GM12878 (cell line): Measurements from ENCODE around the gene FANCC. TPM values are rescaled to one million over a fixed set of nuclear protein-coding genes. Genes with fewer than 3 reads are reported as not detected.
A peak's percentile ranks its signal among the peaks of the same experiment; 100 is the strongest.

ENCODE experiments used
- ATAC-seq: fragments of 200-7000 bp; cut with Tn5 transposase; 3 replicates; pipeline ENCODE4 v1.9.1; 2020; ENCODE audit warnings: mild to moderate bottlenecking, moderate library complexity
- BruUV-seq: library from RNA; stranded (reverse); fragments of 400-500 nt; replicated peaks from 2 replicates; lab custom pipeline; 2021; lab: Mats Ljungman, UMichigan
- CTCF ChIA-PET: fragments of 300-600 bp; sonication (Branson Sonifier 250); formaldehyde crosslinking; extraction: SDS; loops from one replicate; lab custom pipeline; 2021; ENCODE audit warnings: inconsistent platforms; lab: Yijun Ruan, JAX
- POLR2A ChIA-PET: fragments of 350-600 bp; formaldehyde crosslinking; extraction: SDS; loops from one replicate; lab custom pipeline; 2021; ENCODE audit warnings: inconsistent platforms; lab: Charles Lee
- RAD21 ChIA-PET: fragments of 300-600 bp; sonication (Branson Sonifier 250); formaldehyde crosslinking; loops from one replicate; lab custom pipeline; 2023; ENCODE audit warnings: antibody characterized with exemption; ENCODE audit not compliant: unreplicated experiment; lab: Charles Lee
- SMC1A ChIA-PET: fragments of 300-600 bp; sonication (Branson Sonifier 250); formaldehyde crosslinking; loops from one replicate; lab custom pipeline; 2023; ENCODE audit not compliant: unreplicated experiment, uncharacterized antibody; lab: Charles Lee
- DNase-seq: peaks from one replicate; pipeline ENCODE4 v3.0.0-alpha.2; 2011; ENCODE audit warnings: low read depth, low spot score
- FAIRE-seq: peaks from 3 replicates; lab custom pipeline; 2011; peaks lifted over from hg19 to GRCh38; lab: Jason Lieb, UNC
- H2AFZ ChIP-seq: 2 replicates; pipeline ENCODE4 v1.6.0; 2011; ENCODE audit warnings: low read depth, low read length, control low read depth; ENCODE audit not compliant: control insufficient read depth
- H3K27ac ChIP-seq: 2 replicates; pipeline ENCODE4 v1.5.1; 2011; ENCODE audit warnings: control low read depth; ENCODE audit not compliant: control insufficient read depth, insufficient read depth
- H3K27me3 ChIP-seq, 2 experiments: replicated peaks in 1 of 2; 2 replicates each; pipeline versions ENCODE4 v1.6.0 to v1.6.1; 2011; ENCODE audit warnings: low read length in 1 of 2; ENCODE audit not compliant: control insufficient read depth in 2 of 2, insufficient read depth in 2 of 2
- H3K36me3 ChIP-seq, 2 experiments: 2 replicates each; pipeline ENCODE4 v1.5.1; 2011; ENCODE audit warnings: low read length in 1 of 2; ENCODE audit not compliant: control insufficient read depth in 2 of 2, insufficient read depth in 2 of 2
- H3K4me1 ChIP-seq: 2 replicates; pipeline ENCODE4 v1.6.1; 2011; ENCODE audit warnings: mild to moderate bottlenecking, low read length, moderate library complexity, mixed read lengths; ENCODE audit not compliant: control insufficient read depth, insufficient read depth
- H3K4me2 ChIP-seq: 2 replicates; pipeline ENCODE4 v1.6.0; 2011; ENCODE audit warnings: control low read depth; ENCODE audit not compliant: control insufficient read depth, insufficient read depth
- H3K4me3 ChIP-seq: fragments of 200-600 bp; sonication (generic); 2 replicates; pipeline ENCODE4 v1.5.1; 2016
- H3K79me2 ChIP-seq: 2 replicates; pipeline ENCODE4 v1.6.0; 2011; ENCODE audit warnings: low read length; ENCODE audit not compliant: control insufficient read depth, insufficient read depth
- H3K9ac ChIP-seq: 2 replicates; pipeline ENCODE4 v1.8.0; 2011; ENCODE audit warnings: low read length, control low read depth, mixed read lengths; ENCODE audit not compliant: control insufficient read depth, insufficient read depth
- H3K9me3 ChIP-seq: replicated peaks from 3 replicates; pipeline ENCODE4 v1.5.1; 2011; ENCODE audit warnings: mild to moderate bottlenecking, low read length; ENCODE audit not compliant: control insufficient read depth, insufficient read depth
- H4K20me1 ChIP-seq: 2 replicates; pipeline ENCODE4 v1.6.0; 2011; ENCODE audit not compliant: control insufficient read depth, insufficient read depth
- NBN ChIP-seq: fragments of 450-650 bp; IDR thresholded peaks from 2 replicates; pipeline ENCODE4 v1.6.1; 2016
- RUNX3 ChIP-seq: IDR thresholded peaks from 2 replicates; pipeline ENCODE4 v1.6.1; 2012; ENCODE audit warnings: low read length, inconsistent platforms
- SUZ12 ChIP-seq: fragments of 200-600 bp; sonication (generic); IDR thresholded peaks from one replicate; pipeline ENCODE4 v1.6.1; 2018; ENCODE audit warnings: antibody characterized with exemption, mild to moderate bottlenecking; ENCODE audit not compliant: unreplicated experiment
- WGBS: methylation state at CpG from one replicate; pipeline ENCODE4 v1.1.6; 2016; ENCODE audit warnings: low lambda C conversion rate; ENCODE audit not compliant: insufficient replicate concordance, insufficient coverage; ENCODE audit errors: missing lambda C conversion rate; 5-methylcytosine and 5-hydroxymethylcytosine counted together
- in situ Hi-C: fragments of 300-500 bp; cut with MboI; formaldehyde crosslinking; loops from 9 replicates; pipeline ENCODE4 v1.14.3; 2018; ENCODE audit warnings: mixed read lengths
- intact Hi-C: fragments of 100-400 bp; cut with micrococcal nuclease; formaldehyde crosslinking; loops from one replicate; pipeline ENCODE4 v1.14.2; 2022; ENCODE audit not compliant: unreplicated experiment
- polyA plus RNA-seq, 11 experiments: library from polyadenylated mRNA; depleted of rRNA in 4 of 11; unstranded in 6 of 11; stranded (reverse) in 5 of 11; fragments of >200 nt; fragmentation: Nextera tagmentation in 4 of 11; fragmentation: Illumina TruSeq in 1 of 11; extraction: Ambion mirVana in 4 of 11; extraction: Trizol in 1 of 11; gene quantifications; 1 replicate in 1 of 11; 2 replicates in 10 of 11; pipeline versions ENCODE4 v1.2.1 to v1.2.3, GENCODE V29; 2011 to 2016; ENCODE audit warnings: inconsistent platforms in 2 of 11, missing spikeins in 2 of 11, low read depth in 1 of 11
- total RNA-seq, 4 experiments: library from RNA; depleted of rRNA in 3 of 4; stranded (reverse); fragments of >200 nt in 3 of 4; fragmentation: Illumina TruSeq in 1 of 4; extraction: Trizol in 1 of 4; gene quantifications; 2 replicates each; pipeline versions ENCODE4 v1.2.1 to v1.2.3, GENCODE V29; 2013 to 2021
- TF ChIP-seq, protein P1 (sequence below): fragments of 450-650 bp; conservative IDR thresholded peaks from 2 replicates; pipeline ENCODE4 v1.6.1; 2017; ENCODE audit warnings: mild to moderate bottlenecking, moderate library complexity
- TF ChIP-seq, protein P2 (sequence below): fragments of 450-650 bp; IDR thresholded peaks from 2 replicates; pipeline ENCODE4 v1.6.1; 2014; ENCODE audit warnings: mild to moderate bottlenecking
- TF ChIP-seq, protein P3 (sequence below): fragments of 450-650 bp; IDR thresholded peaks from 2 replicates; pipeline ENCODE4 v1.6.1; 2017; ENCODE audit warnings: low read depth, mild to moderate bottlenecking, moderate library complexity
- TF ChIP-seq, protein P4 (sequence below): IDR thresholded peaks from 2 replicates; pipeline ENCODE4 v1.6.1; 2011; ENCODE audit warnings: low read depth, low read length, improper control_type of control experiment, borderline replicate concordance

Gene FANCC
- total and polyA plus RNA-seq, 10 of the 15 experiments (the other 5 are each of a cell fraction or from before 2014, with no cell fraction given) = 1.2 to 16.8 (median 10.5) TPM

DNA sequence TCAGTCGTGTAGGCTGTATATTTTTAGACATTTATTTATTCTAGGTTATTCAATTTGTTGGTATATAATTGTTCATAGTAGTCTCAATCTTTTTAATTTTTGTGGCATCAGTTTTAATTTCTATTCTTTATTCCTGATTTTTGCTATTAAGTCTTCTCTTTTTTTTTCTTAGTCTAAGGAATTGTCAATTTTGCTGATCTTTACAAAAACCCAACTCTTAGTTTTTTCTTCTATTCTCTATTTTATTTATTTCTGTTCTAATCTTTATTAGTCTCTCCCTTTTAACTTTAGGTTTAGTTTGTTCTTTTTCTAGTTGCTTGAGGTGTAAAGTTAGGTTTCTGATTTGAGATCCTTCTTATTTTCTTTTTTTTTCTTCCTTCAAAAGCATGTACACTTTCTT lies 152.5 kb downstream of the FANCC start:
- ChIA-PET CTCF (no interaction called here), RAD21 (no interaction called here), POLR2A (no interaction called here), SMC1A (no interaction called here)
- H2AFZ ChIP-seq = no peak overlapping the region
- DNase-seq = no peak
- no peaks in the 10 kb centered on the region for H3K36me3 ChIP-seq
- H3K4me1 ChIP-seq = no peaks in the 10 kb centered on the region
- no peaks in the 10 kb centered on the region for H3K27me3 ChIP-seq
- H3K4me2 ChIP-seq = no peak overlapping the region
- H3K9ac ChIP-seq = no peak overlapping the region
- ATAC-seq = no peak
- H3K27ac ChIP-seq = no peak overlapping the region
- TF ChIP-seq NBN = no peak
- TF ChIP-seq, protein P1, sequence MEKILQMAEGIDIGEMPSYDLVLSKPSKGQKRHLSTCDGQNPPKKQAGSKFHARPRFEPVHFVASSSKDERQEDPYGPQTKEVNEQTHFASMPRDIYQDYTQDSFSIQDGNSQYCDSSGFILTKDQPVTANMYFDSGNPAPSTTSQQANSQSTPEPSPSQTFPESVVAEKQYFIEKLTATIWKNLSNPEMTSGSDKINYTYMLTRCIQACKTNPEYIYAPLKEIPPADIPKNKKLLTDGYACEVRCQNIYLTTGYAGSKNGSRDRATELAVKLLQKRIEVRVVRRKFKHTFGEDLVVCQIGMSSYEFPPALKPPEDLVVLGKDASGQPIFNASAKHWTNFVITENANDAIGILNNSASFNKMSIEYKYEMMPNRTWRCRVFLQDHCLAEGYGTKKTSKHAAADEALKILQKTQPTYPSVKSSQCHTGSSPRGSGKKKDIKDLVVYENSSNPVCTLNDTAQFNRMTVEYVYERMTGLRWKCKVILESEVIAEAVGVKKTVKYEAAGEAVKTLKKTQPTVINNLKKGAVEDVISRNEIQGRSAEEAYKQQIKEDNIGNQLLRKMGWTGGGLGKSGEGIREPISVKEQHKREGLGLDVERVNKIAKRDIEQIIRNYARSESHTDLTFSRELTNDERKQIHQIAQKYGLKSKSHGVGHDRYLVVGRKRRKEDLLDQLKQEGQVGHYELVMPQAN = no peak
- no peak for TF ChIP-seq RUNX3
- no peak for TF ChIP-seq SUZ12
- H4K20me1 ChIP-seq = no peaks in the 10 kb centered on the region
- no TSS peak for BruUV-seq
- H3K79me2 ChIP-seq = no peaks in the 10 kb centered on the region
- in situ Hi-C loops = no loop called here
- no peak overlapping the region for H3K4me3 ChIP-seq
- FAIRE-seq = no peak
- intact Hi-C loops = no loop called here
- no peaks in the 10 kb centered on the region; the same call in 2 of the 3 replicates for H3K9me3 ChIP-seq
- WGBS = 50% methylated on average over 1 of the region's 1 CpG

DNA sequence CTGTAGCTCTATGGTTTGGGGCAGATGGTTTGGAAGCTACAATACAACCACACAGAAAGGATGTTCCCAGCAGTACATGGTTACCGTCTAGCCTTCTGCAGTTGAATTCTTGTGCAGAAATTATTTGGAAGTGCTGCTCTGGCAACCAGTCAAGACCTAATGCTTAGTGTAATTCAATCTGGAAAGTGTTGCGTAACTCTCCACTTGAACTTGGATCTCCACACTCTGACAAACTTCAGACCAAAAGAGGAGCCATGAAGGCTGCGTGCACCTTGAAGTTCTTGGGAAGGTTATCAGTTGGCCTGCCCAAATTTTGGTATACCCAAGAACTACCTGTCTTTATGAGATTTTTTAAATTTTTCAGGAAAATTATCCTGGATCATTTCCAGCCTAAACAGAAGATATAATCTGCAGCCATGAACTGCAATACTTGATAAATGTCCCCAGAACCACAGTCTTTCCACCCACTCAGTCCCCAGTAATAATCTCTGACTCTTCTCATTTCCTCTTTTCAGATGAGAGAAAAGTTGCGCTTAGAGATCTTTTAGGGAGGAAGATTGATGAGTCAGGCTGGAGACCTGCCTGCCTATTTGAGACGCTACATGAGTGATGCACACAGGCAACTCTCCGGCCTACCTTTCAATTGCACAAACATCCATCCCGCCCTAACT lies 159.9 kb downstream of the FANCC start:
- H3K79me2 ChIP-seq = no peaks in the 10 kb centered on the region
- no peak overlapping the region for H2AFZ ChIP-seq
- intact Hi-C loops (no loop called here), in situ Hi-C loops (no loop called here)
- H3K4me2 ChIP-seq = peak overlapping the region; percentile 19
- ChIA-PET SMC1A (interaction anchor here (0.6 to 1.8 kb wide), 5 partner anchors 9 to 476 kb away, joined by 3 to 10 read pairs (median 6); no protein-coding TSS in a partner anchor), POLR2A (no interaction called here), RAD21 (no interaction called here), CTCF (interaction anchor here (0.8 to 6.1 kb wide), 8 partner anchors 10 to 574 kb away, joined by 3 to 46 read pairs (median 6); no protein-coding TSS in a partner anchor)
- ATAC-seq (peak; percentile 99), DNase-seq (peak; percentile 40), FAIRE-seq (no peak)
- peaks cover 8% of the 10 kb centered on the region for H3K4me1 ChIP-seq
- no peak overlapping the region for H3K9ac ChIP-seq
- no peak overlapping the region for H3K27ac ChIP-seq
- no TSS peak for BruUV-seq
- H3K36me3 ChIP-seq = no peaks in the 10 kb centered on the region
- H4K20me1 ChIP-seq = no peaks in the 10 kb centered on the region
- H3K9me3 ChIP-seq = no peaks in the 10 kb centered on the region
- H3K4me3 ChIP-seq = no peak overlapping the region; the same call in 1 of the 2 replicates
- no peaks in the 10 kb centered on the region for H3K27me3 ChIP-seq
- 43% methylated on average over 7 of the region's 7 CpGs for WGBS
- TF ChIP-seq, protein P2, sequence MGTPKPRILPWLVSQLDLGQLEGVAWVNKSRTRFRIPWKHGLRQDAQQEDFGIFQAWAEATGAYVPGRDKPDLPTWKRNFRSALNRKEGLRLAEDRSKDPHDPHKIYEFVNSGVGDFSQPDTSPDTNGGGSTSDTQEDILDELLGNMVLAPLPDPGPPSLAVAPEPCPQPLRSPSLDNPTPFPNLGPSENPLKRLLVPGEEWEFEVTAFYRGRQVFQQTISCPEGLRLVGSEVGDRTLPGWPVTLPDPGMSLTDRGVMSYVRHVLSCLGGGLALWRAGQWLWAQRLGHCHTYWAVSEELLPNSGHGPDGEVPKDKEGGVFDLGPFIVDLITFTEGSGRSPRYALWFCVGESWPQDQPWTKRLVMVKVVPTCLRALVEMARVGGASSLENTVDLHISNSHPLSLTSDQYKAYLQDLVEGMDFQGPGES = no peak
- TF ChIP-seq, protein P3, sequence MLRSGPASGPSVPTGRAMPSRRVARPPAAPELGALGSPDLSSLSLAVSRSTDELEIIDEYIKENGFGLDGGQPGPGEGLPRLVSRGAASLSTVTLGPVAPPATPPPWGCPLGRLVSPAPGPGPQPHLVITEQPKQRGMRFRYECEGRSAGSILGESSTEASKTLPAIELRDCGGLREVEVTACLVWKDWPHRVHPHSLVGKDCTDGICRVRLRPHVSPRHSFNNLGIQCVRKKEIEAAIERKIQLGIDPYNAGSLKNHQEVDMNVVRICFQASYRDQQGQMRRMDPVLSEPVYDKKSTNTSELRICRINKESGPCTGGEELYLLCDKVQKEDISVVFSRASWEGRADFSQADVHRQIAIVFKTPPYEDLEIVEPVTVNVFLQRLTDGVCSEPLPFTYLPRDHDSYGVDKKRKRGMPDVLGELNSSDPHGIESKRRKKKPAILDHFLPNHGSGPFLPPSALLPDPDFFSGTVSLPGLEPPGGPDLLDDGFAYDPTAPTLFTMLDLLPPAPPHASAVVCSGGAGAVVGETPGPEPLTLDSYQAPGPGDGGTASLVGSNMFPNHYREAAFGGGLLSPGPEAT = peak; percentile 52; the same call in 1 of the 2 replicates
- TF ChIP-seq, protein P4, sequence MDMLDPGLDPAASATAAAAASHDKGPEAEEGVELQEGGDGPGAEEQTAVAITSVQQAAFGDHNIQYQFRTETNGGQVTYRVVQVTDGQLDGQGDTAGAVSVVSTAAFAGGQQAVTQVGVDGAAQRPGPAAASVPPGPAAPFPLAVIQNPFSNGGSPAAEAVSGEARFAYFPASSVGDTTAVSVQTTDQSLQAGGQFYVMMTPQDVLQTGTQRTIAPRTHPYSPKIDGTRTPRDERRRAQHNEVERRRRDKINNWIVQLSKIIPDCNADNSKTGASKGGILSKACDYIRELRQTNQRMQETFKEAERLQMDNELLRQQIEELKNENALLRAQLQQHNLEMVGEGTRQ = no peak
- TF ChIP-seq, protein P1 = no peak
